G401 (cell line): ENCODE data around the gene BACH2. TPM values are rescaled to one million over a fixed set of nuclear protein-coding genes. Genes with fewer than 3 reads are reported as not detected.
"Not testable (repeated sequence)": the region's sequence is repeated elsewhere in the genome, so short reads cannot be mapped to it uniquely, and the experiment has no call there.

Source experiments
- DNase-seq: peaks from one replicate; pipeline ENCODE4 v3.0.0-alpha.2; 2015; ENCODE audit warnings: low spot score
- in situ Hi-C: cut with HindIII; loops from 2 replicates; pipeline ENCODE4 v1.10.0; 2016; ENCODE audit warnings: low sequenced_read_pairs, mixed read lengths
- total RNA-seq: library from RNA; depleted of rRNA; stranded (reverse); fragments of >200 nt; shearing (Covaris generic); gene quantifications from 2 replicates; pipeline ENCODE4 v1.2.3, GENCODE V29; 2014

Gene BACH2
- total RNA-seq, 1 experiment from 2014 or later, result 0.71 TPM

- DNase-seq, result no peak
- in situ Hi-C loops, result no loop called here
These were observed 262.8 kb downstream of the BACH2 start for GRCh38 chr6:90033746-90034271.

GRCh38 chr6:90032489-90033212 lies 264.0 kb downstream of the BACH2 start:
- DNase-seq, in situ Hi-C loops: not testable (repeated sequence)

- DNase-seq, result no peak
- in situ Hi-C loops, result no loop called here
These were observed 267.5 kb downstream of the BACH2 start for GRCh38 chr6:90028995-90029635.

GRCh38 chr6:90028066-90028778 lies 268.4 kb downstream of the BACH2 start:
- no peak for DNase-seq
- in situ Hi-C loops, result no loop called here

- DNase-seq, result no peak
- in situ Hi-C loops, result no loop called here
These were observed 270.4 kb downstream of the BACH2 start for GRCh38 chr6:90026216-90026615.

GRCh38 chr6:90025523-90026061 lies 271.1 kb downstream of the BACH2 start:
- no peak for DNase-seq
- in situ Hi-C loops, result no loop called here

GRCh38 chr6:90024633-90025032 lies 272.0 kb downstream of the BACH2 start:
- DNase-seq, result no peak
- in situ Hi-C loops, result no loop called here

GRCh38 chr6:90021711-90022110 lies 274.9 kb downstream of the BACH2 start:
- peak; percentile 66 for DNase-seq
- in situ Hi-C loops, result no loop called here

- in situ Hi-C loops, result no loop called here
- DNase-seq, result no peak
These were observed 275.9 kb downstream of the BACH2 start for GRCh38 chr6:90020746-90021145.

- in situ Hi-C loops, result no loop called here
These were observed 277.4 kb downstream of the BACH2 start for GRCh38 chr6:90019216-90019615.

GRCh38 chr6:90015883-90016282 lies 280.8 kb downstream of the BACH2 start:
- DNase-seq, result no peak

More at GRCh38 chr6:90019216-90019615, 277.4 kb downstream of the BACH2 start:
- DNase-seq, result no peak

GRCh38 chr6:90008908-90009501 lies 287.6 kb downstream of the BACH2 start:
- DNase-seq, result no peak
- in situ Hi-C loops, result no loop called here

More at GRCh38 chr6:90015883-90016282, 280.8 kb downstream of the BACH2 start:
- in situ Hi-C loops, result no loop called here

GRCh38 chr6:90008189-90008907 lies 288.3 kb downstream of the BACH2 start:
- DNase-seq, result no peak
- in situ Hi-C loops, result no loop called here

- DNase-seq, result no peak
- in situ Hi-C loops, result no loop called here
These were observed 291.4 kb downstream of the BACH2 start for GRCh38 chr6:90005048-90005827.

GRCh38 chr6:90004511-90004910 lies 292.1 kb downstream of the BACH2 start:
- DNase-seq, result no peak

GRCh38 chr6:90003941-90004340 lies 292.7 kb downstream of the BACH2 start:
- no peak for DNase-seq
- in situ Hi-C loops, result no loop called here

More at GRCh38 chr6:90004511-90004910, 292.1 kb downstream of the BACH2 start:
- in situ Hi-C loops, result no loop called here

GRCh38 chr6:90003069-90003795 lies 293.4 kb downstream of the BACH2 start:
- no peak for DNase-seq
- in situ Hi-C loops, result no loop called here
